Neural progenitor cell (in vitro differentiated cells): ENCODE measurements around the gene LOXL1. TPM values are rescaled to one million over a fixed set of nuclear protein-coding genes. Genes with fewer than 3 reads are reported as not detected.

Experiments
- DNase-seq: peaks from one replicate; pipeline ENCODE4 v3.0.0-alpha.2; 2016; ENCODE audit warnings: low spot score
- H2AFZ ChIP-seq: fragments of 200-600 bp; sonication (generic); replicated peaks from 2 replicates; pipeline ENCODE4 v1.6.1; 2016; ENCODE audit warnings: antibody characterized with exemption
- H3F3A ChIP-seq: fragments of 200-600 bp; sonication (generic); 2 replicates; pipeline ENCODE4 v1.6.1; 2016; ENCODE audit warnings: antibody characterized with exemption, low read depth
- H3K27ac ChIP-seq: fragments of 200-600 bp; sonication (generic); 2 replicates; pipeline ENCODE4 v1.5.1; 2016; ENCODE audit warnings: mild to moderate bottlenecking
- H3K27me3 ChIP-seq: fragments of 200-600 bp; sonication (generic); 2 replicates; pipeline ENCODE4 v1.6.1; 2016; ENCODE audit warnings: mild to moderate bottlenecking, moderate library complexity
- H3K36me3 ChIP-seq: fragments of 200-600 bp; sonication (generic); 2 replicates; pipeline ENCODE4 v1.5.1; 2016
- H3K4me1 ChIP-seq: fragments of 200-600 bp; sonication (generic); 2 replicates; pipeline ENCODE4 v1.6.1; 2016; ENCODE audit warnings: mixed run types
- H3K4me2 ChIP-seq: fragments of 200-600 bp; sonication (generic); 2 replicates; pipeline ENCODE4 v1.6.1; 2016
- H3K4me3 ChIP-seq: fragments of 200-600 bp; sonication (generic); 2 replicates; pipeline ENCODE4 v1.5.1; 2016
- H3K79me2 ChIP-seq: fragments of 200-600 bp; sonication (generic); 2 replicates; pipeline ENCODE4 v1.6.1; 2016; ENCODE audit warnings: low read depth
- H3K9ac ChIP-seq: fragments of 200-600 bp; sonication (generic); 2 replicates; pipeline ENCODE4 v1.6.1; 2016
- H3K9me3 ChIP-seq: fragments of 200-600 bp; sonication (generic); 2 replicates; pipeline ENCODE4 v1.5.1; 2016; ENCODE audit warnings: low read depth
- H4K20me1 ChIP-seq: fragments of 200-600 bp; sonication (generic); 2 replicates; pipeline ENCODE4 v1.6.1; 2016; ENCODE audit warnings: low read depth
- H3K27ac Mint-ChIP-seq: 3 replicates; pipeline ENCODE4 v1.8.0; 2021; ENCODE audit warnings: mixed read lengths
- H3K27me3 Mint-ChIP-seq: 2 replicates; pipeline ENCODE4 v1.8.0; 2022; ENCODE audit warnings: low read depth, mild to moderate bottlenecking, inconsistent platforms, moderate library complexity, mixed read lengths; ENCODE audit not compliant: insufficient read depth
- H3K36me3 Mint-ChIP-seq: 3 replicates; pipeline ENCODE4 v1.8.0; 2021; ENCODE audit warnings: mixed read lengths
- H3K4me1 Mint-ChIP-seq: 3 replicates; pipeline ENCODE4 v1.8.0; 2021; ENCODE audit warnings: mixed read lengths
- H3K4me3 Mint-ChIP-seq: 3 replicates; pipeline ENCODE4 v1.8.0; 2021; ENCODE audit warnings: mild to moderate bottlenecking, moderate library complexity, mixed read lengths
- H3K9me3 Mint-ChIP-seq: 3 replicates; pipeline ENCODE4 v1.8.0; 2020; ENCODE audit warnings: mixed read lengths
- CTCF ChIP-seq: fragments of 200-600 bp; sonication (generic); IDR thresholded peaks from 2 replicates; pipeline ENCODE4 v1.5.1; 2017; ENCODE audit warnings: antibody characterized with exemption, mild to moderate bottlenecking
- EZH2 ChIP-seq: fragments of 200-600 bp; sonication (generic); IDR thresholded peaks from 2 replicates; pipeline ENCODE4 v1.6.1; 2017; ENCODE audit warnings: antibody characterized with exemption, mild to moderate bottlenecking, moderate library complexity
- EZH2phosphoT487 ChIP-seq: fragments of 200-600 bp; sonication (generic); IDR thresholded peaks from 2 replicates; pipeline ENCODE4 v1.6.1; 2017; ENCODE audit warnings: antibody characterized with exemption
- total RNA-seq: library from RNA; depleted of rRNA; stranded (reverse); fragments of >200 nt; gene quantifications from 2 replicates; pipeline ENCODE4 v1.2.3, GENCODE V29; 2015; ENCODE audit warnings: low replicate concordance

The LOXL1 gene
- total RNA-seq, 1 donor from 2014 or later, result 5.3 TPM

- H3K4me3 ChIP-seq, result no peak overlapping the region
- no peaks in the 10 kb centered on the region for H3K27me3 ChIP-seq
- no peaks in the 10 kb centered on the region for H3K4me1 ChIP-seq
- no peak for DNase-seq
- Mint-ChIP-seq H3K27me3 (peaks cover 6% of the 10 kb centered on the region), H3K36me3 (no peaks in the 10 kb centered on the region), H3K4me1 (peaks cover 8% of the 10 kb centered on the region), H3K4me3 (no peak overlapping the region), H3K9me3 (peaks cover 4% of the 10 kb centered on the region), H3K27ac (no peak overlapping the region)
- H3K79me2 ChIP-seq, result no peaks in the 10 kb centered on the region
- no peaks in the 10 kb centered on the region for H4K20me1 ChIP-seq
- H3K27ac ChIP-seq, result no peak overlapping the region
- H2AFZ ChIP-seq, result no peak overlapping the region
- no peaks in the 10 kb centered on the region for H3F3A ChIP-seq
- TF ChIP-seq EZH2phosphoT487 (no peak), EZH2 (no peak), CTCF (no peak)
- H3K9ac ChIP-seq, result no peak overlapping the region
- H3K4me2 ChIP-seq, result no peak overlapping the region
- H3K36me3 ChIP-seq, result no peaks in the 10 kb centered on the region
- H3K9me3 ChIP-seq, result no peaks in the 10 kb centered on the region
Measured at GRCh38 chr15:73892446-73893226, 33.6 kb upstream of the LOXL1 start.

DNA sequence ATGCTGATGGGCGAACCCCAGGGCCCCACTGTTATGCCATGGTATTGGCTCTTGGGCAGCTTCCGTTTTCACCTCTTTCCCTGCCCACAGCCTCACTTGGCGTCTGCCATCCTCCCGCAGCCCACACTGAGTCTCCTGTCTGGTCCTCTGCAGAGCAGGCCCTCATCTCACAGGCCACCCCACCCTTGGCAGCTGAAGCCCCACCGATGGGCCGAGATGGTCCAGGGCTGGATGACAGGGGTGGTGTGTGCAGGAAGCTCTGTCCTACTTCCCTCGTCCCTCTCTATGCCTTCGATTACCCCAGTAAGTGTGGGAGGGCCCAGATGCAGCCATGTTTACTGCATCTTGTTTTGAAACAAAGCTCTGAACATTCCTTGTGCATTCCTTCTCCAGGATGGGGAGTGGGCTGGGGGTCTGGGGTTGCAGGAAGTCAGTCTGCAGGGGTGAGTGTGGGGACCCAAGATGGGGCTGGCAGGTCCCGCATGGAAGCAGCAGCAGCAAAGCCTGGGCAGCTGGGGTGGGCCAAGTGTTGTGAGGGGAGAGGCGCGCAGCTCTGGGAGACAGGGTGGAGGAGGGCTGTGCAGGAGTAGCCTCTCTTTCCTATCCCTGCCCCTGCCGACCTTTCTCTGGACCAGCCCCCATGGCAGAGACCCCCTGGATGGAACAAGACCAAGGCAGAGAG, 32.0 kb upstream of the LOXL1 start:
- no peak overlapping the region for H2AFZ ChIP-seq
- DNase-seq, result no peak
- TF ChIP-seq CTCF (no peak), EZH2 (no peak), EZH2phosphoT487 (no peak)
- Mint-ChIP-seq H3K9me3 (peaks cover 2% of the 10 kb centered on the region), H3K27me3 (peaks cover 6% of the 10 kb centered on the region), H3K27ac (no peak overlapping the region), H3K36me3 (no peaks in the 10 kb centered on the region), H3K4me1 (peaks cover 6% of the 10 kb centered on the region), H3K4me3 (no peak overlapping the region)
- H4K20me1 ChIP-seq, result no peaks in the 10 kb centered on the region
- no peak overlapping the region for H3K4me3 ChIP-seq
- no peak overlapping the region for H3K9ac ChIP-seq
- no peaks in the 10 kb centered on the region for H3K27me3 ChIP-seq
- H3F3A ChIP-seq, result no peaks in the 10 kb centered on the region
- no peaks in the 10 kb centered on the region for H3K4me1 ChIP-seq
- H3K4me2 ChIP-seq, result no peak overlapping the region
- H3K9me3 ChIP-seq, result no peaks in the 10 kb centered on the region
- H3K79me2 ChIP-seq, result no peaks in the 10 kb centered on the region
- H3K36me3 ChIP-seq, result no peaks in the 10 kb centered on the region
- H3K27ac ChIP-seq, result no peak overlapping the region

DNA sequence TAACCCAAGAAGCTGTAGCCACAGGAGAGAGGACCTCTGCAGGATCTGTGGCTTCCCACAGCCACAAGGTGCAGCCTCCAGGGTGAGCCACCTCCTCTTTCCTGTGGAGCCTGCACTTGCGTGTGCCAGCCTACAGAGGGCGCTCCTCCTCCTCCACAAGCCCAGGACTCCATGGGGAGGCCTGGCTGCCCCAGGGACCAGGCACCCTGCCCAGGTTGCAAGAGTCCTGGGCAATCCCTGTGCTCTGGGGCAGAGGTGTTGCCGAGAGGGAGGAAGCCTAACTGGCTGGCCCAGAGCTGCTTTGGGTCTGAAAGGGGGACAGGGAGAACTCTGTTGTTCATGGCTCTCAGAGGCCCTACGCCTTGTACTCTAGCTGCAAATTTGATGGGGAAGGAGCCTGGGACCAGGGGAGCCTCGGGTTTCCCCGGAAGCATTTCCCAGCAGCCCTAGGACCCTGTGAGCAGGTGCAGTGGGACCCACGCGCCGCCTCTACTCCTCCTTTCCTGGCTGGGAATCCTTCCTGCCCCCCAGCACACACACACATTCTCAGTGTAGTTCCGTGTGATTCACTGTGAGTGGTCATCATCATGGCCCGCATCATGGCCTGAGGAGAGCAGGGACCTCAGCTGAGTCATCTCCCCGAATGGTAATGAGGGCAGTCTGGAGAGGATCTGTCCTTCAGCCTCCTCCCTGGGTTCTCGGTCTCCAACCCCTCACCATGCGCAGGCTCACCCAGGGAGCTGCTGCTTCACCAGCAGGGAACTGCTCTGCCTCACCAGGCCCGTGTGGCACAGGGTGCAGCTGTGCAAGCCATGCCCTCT, 28.6 kb upstream of the LOXL1 start:
- Mint-ChIP-seq H3K9me3 (peaks cover 2% of the 10 kb centered on the region), H3K36me3 (no peaks in the 10 kb centered on the region), H3K4me3 (no peak overlapping the region), H3K4me1 (peaks cover 5% of the 10 kb centered on the region), H3K27ac (no peak overlapping the region), H3K27me3 (peaks cover 4% of the 10 kb centered on the region)
- H3K9me3 ChIP-seq, result no peaks in the 10 kb centered on the region
- peak; percentile 79 for DNase-seq
- H3K4me2 ChIP-seq, result no peak overlapping the region
- H3K36me3 ChIP-seq, result no peaks in the 10 kb centered on the region
- TF ChIP-seq CTCF (peak; percentile 98), EZH2phosphoT487 (no peak)
- H3K79me2 ChIP-seq, result no peaks in the 10 kb centered on the region
- no peak overlapping the region for H3K4me3 ChIP-seq
- no peak overlapping the region for H3K9ac ChIP-seq
- H3K27ac ChIP-seq, result no peak overlapping the region
- H3K27me3 ChIP-seq, result no peaks in the 10 kb centered on the region
- H3K4me1 ChIP-seq, result no peaks in the 10 kb centered on the region
- no peak overlapping the region for H2AFZ ChIP-seq
- H3F3A ChIP-seq, result no peaks in the 10 kb centered on the region
- H4K20me1 ChIP-seq, result no peaks in the 10 kb centered on the region
